ENCODE results near the gene UBXN7. TPM values are rescaled to one million over a fixed set of nuclear protein-coding genes. Genes with fewer than 3 reads are reported as not detected.
"Not testable (repeated sequence)": the region's sequence is repeated elsewhere in the genome, so short reads cannot be mapped to it uniquely, and the experiment has no call there.

UBXN7 gene
- total RNA-seq, 4 donors from 2014 or later: 11.2 to 22.7 (median 13.1) TPM

DNA sequence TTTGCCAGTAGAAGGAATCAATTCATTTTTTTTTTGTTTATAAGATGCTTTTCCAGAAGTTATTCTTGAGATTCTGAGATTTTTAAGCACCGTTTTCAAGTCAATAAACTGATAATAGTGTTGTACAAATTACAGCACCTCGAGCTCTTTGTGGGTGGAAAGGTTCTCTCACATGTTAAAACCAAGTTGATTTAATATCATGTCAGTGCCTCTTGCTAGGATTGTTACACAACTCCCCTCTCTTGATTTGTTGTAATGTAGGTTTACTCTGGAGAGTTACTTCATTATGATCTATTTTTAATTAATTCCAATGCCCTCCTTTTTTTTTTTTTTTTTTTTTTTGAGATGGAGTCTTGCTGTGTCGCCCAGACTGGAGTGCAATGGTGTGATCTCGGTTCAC lies 25.8 kb upstream of the UBXN7 start:
- no peak for DNase-seq (ENCODE audit: low spot score)
- TF ChIP-seq, protein P1, sequence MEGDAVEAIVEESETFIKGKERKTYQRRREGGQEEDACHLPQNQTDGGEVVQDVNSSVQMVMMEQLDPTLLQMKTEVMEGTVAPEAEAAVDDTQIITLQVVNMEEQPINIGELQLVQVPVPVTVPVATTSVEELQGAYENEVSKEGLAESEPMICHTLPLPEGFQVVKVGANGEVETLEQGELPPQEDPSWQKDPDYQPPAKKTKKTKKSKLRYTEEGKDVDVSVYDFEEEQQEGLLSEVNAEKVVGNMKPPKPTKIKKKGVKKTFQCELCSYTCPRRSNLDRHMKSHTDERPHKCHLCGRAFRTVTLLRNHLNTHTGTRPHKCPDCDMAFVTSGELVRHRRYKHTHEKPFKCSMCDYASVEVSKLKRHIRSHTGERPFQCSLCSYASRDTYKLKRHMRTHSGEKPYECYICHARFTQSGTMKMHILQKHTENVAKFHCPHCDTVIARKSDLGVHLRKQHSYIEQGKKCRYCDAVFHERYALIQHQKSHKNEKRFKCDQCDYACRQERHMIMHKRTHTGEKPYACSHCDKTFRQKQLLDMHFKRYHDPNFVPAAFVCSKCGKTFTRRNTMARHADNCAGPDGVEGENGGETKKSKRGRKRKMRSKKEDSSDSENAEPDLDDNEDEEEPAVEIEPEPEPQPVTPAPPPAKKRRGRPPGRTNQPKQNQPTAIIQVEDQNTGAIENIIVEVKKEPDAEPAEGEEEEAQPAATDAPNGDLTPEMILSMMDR (IDR thresholded peaks at IDR 0.05): no peak
- ATAC-seq (ENCODE audit: low FRiP score): no peak

- ATAC-seq (ENCODE audit: low FRiP score): not testable (repeated sequence)
Observed at GRCh38 chr3:196457470-196457869, 25.2 kb upstream of the UBXN7 start.

GRCh38 chr3:196454935-196455334 lies 22.7 kb upstream of the UBXN7 start:
- no peak for ATAC-seq (ENCODE audit: low FRiP score)
- no peak for DNase-seq (ENCODE audit: low spot score)
- TF ChIP-seq, protein P1 (IDR thresholded peaks at IDR 0.05): no peak

More at GRCh38 chr3:196457470-196457869, 25.2 kb upstream of the UBXN7 start:
- DNase-seq (ENCODE audit: low spot score): not testable (repeated sequence)

DNA sequence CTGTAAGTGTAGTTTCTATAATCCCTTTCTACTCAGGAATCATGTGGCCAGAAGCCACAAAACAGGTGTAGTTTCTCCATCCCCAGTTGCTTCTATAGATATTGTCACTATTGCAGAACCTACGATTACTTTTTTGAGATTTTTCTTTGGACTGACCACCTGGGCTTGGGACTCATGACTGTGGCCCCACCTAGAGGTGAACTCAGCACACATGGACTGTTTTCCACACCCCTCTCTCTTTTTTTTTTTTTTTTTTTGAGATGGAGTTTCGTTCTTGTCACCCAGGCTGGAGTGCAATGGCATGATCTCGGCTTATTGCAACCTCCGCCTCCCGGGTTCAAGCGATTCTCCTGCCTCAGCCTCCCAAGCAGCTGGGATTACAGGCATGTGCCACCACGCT lies 13.2 kb upstream of the UBXN7 start:
- DNase-seq (ENCODE audit: low spot score); ATAC-seq (ENCODE audit: low FRiP score): not testable (repeated sequence)

DNA sequence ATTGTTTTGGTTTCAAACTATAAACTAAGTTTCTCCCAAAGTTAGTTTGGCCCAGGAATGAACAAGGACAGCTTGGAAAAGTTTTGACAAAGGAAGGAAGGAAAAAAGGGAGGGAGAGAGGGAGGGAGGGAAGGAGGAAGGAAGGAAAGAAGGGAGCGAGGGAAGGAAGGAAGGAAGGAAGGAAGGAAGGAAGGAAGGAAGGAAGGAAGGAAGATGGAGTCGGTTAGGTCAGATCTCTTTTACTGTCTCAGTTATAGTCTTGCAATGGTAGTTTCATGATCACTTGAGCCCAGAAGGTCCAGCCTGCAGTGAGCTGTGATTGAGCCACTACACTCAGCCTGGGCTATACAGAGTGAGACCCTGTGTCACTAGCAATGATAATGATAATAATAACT lies 12.3 kb upstream of the UBXN7 start:
- ATAC-seq (ENCODE audit: low FRiP score) (no peak), DNase-seq (ENCODE audit: low spot score) (no peak)
- TF ChIP-seq, protein P1 (IDR thresholded peaks at IDR 0.05): no peak

DNA sequence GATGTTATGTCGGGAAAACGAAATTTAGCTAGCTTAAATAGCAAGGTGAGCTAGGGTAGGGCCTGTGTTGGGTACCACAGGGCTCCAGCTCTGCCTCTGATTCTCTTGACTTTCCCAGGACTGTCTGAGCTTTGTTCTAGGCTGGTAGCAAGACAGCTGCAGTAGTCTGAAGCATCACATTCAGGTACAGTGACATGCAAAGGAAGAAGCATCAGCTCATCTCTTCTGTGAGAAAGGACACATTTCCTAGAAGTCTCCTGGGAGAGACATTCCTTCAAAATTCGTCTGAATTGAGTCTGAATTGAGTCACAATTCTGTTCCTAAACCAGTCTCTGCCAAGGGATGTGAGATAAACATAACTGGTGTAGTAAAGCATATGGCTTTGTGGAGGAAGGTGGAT lies 8.5 kb upstream of the UBXN7 start:
- ATAC-seq (ENCODE audit: low FRiP score) (no peak), DNase-seq (ENCODE audit: low spot score) (no peak)
- TF ChIP-seq, protein P1 (IDR thresholded peaks at IDR 0.05): no peak

DNA sequence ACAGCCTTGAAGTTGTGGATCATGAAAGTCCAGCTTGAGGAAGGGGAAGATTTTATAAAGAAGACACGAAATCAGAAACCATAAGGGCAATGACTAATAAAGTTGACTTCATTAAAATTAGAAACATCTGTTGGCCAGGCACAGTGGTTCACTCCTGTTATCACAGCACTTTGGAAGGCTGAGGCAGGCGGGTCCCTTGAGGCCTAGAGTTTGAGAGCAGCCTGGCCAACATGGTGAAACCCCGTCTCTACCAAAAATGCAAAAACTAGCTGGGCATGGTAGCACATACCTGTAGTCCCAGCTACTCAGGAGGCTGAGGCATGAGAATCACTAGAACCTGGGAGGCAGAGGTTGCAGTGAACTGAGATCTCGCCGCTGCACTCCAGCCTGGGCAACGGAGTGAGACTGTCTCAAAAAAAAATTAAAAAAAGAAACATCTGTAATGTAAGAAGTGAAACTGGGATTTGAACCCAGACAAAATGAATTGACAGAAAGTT lies 7.9 kb upstream of the UBXN7 start:
- ATAC-seq (ENCODE audit: low FRiP score): no peak
- TF ChIP-seq, protein P1 (IDR thresholded peaks at IDR 0.05): no peak
- DNase-seq (ENCODE audit: low spot score): no peak

GRCh38 chr3:196431181-196432136 lies 768 bp downstream of the UBXN7 start:
- TF ChIP-seq, protein P1 (IDR thresholded peaks at IDR 0.05): no peak
- DNase-seq (ENCODE audit: low spot score) (no peak), ATAC-seq (ENCODE audit: low FRiP score) (peak; percentile 55)
